Activated T-helper 2 cell treated with anti-CD3 and anti-CD28 coated beads, Interferon-gamma antibody, Interleukin-2, Interleukin-4, amounts not matched to agents 10 μg/mL and 5 μg/mL and 100 μg/mL, durations not matched to agents 14 hours and 24 hours and 36 hours (primary cell): ENCODE measurements around the gene SCLY. TPM values are rescaled to one million over a fixed set of nuclear protein-coding genes. Genes with fewer than 3 reads are reported as not detected.

Experiments
- DNase-seq: peaks from one replicate; pipeline ENCODE4 v3.0.0; 2021; ENCODE audit warnings: low spot score
- H3K27ac Mint-ChIP-seq: one replicate; pipeline ENCODE4 v1.8.0; 2021; ENCODE audit warnings: mixed read lengths
- H3K27me3 Mint-ChIP-seq: one replicate; pipeline ENCODE4 v1.8.0; 2021; ENCODE audit warnings: low read depth, mixed read lengths
- H3K36me3 Mint-ChIP-seq: one replicate; pipeline ENCODE4 v1.8.0; 2021; ENCODE audit warnings: low read depth, mixed read lengths
- H3K4me1 Mint-ChIP-seq: one replicate; pipeline ENCODE4 v1.8.0; 2021; ENCODE audit warnings: low read depth, mixed read lengths
- H3K4me3 Mint-ChIP-seq: one replicate; pipeline ENCODE4 v1.8.0; 2021; ENCODE audit warnings: low read depth, mild to moderate bottlenecking, moderate library complexity, mixed read lengths
- H3K9me3 Mint-ChIP-seq: one replicate; pipeline ENCODE4 v1.8.0; 2021; ENCODE audit warnings: mixed read lengths
- intact Hi-C: fragments of 100-400 bp; cut with micrococcal nuclease; formaldehyde crosslinking; loops from one replicate; pipeline ENCODE4 v1.15.1; 2023
- total RNA-seq: library from RNA; stranded (reverse); gene quantifications from 2 replicates; pipeline ENCODE4 v1.2.3, GENCODE V29; 2022

Gene SCLY
- total RNA-seq, 1 donor from 2014 or later = 102 TPM

- no peaks in the 10 kb centered on the region for H3K4me1 Mint-ChIP-seq
- DNase-seq = no peak
- H3K27me3 Mint-ChIP-seq = no peaks in the 10 kb centered on the region
Measured at GRCh38 chr2:238141541-238142318, 80.9 kb downstream of the SCLY start.

GRCh38 chr2:238142382-238143205 is 81.8 kb downstream of the SCLY start:
- DNase-seq = no peak
- no peaks in the 10 kb centered on the region for H3K9me3 Mint-ChIP-seq
- H3K27ac Mint-ChIP-seq = no peak overlapping the region
- no peak overlapping the region for H3K4me3 Mint-ChIP-seq
- H3K27me3 Mint-ChIP-seq = no peaks in the 10 kb centered on the region
- no peaks in the 10 kb centered on the region for H3K36me3 Mint-ChIP-seq
- intact Hi-C loops = no loop called here
- no peaks in the 10 kb centered on the region for H3K4me1 Mint-ChIP-seq

More at GRCh38 chr2:238141541-238142318, 80.9 kb downstream of the SCLY start:
- H3K36me3 Mint-ChIP-seq = no peaks in the 10 kb centered on the region
- H3K4me3 Mint-ChIP-seq = no peak overlapping the region
- no peaks in the 10 kb centered on the region for H3K9me3 Mint-ChIP-seq
- H3K27ac Mint-ChIP-seq = no peak overlapping the region
- intact Hi-C loops = no loop called here

DNA sequence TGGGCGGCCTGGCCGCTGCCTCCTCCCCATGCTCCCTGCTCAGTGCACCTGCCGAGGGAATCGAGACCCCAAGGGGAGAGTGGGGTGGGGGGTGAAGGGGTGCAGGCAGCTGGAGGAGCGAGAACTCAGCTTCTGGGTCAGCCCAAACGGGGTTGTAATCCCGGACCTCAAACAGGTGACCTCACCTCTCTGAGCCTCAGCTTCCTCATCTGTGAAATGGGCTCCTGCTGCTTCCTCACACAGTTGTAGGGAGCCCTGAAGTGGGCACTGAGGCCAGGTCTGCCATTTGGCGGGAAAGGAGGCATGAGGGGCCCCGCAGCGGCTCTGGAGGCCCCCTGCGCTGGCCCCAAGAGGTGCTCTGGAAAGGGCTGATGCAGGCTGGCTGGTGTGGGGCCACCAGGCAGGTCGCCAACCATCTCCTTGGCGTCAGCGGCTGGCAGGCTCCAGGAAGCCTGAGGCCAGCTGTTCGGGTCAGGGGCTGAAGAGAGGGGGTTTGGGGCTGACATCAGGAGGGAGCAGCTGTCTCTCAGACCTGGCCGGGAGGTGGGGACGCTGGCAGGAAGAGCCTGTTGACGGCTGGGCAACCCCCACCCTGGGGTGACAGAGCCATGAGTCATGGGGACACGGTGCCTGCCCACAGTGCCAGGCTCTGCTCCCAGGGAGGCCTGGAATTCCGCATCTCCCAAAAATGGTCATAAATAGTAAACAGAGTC is 82.6 kb downstream of the SCLY start:
- no peak overlapping the region for H3K4me3 Mint-ChIP-seq
- no peaks in the 10 kb centered on the region for H3K9me3 Mint-ChIP-seq
- H3K27me3 Mint-ChIP-seq = no peaks in the 10 kb centered on the region
- intact Hi-C loops = no loop called here
- no peak for DNase-seq
- no peaks in the 10 kb centered on the region for H3K36me3 Mint-ChIP-seq
- no peak overlapping the region for H3K27ac Mint-ChIP-seq
- H3K4me1 Mint-ChIP-seq = no peaks in the 10 kb centered on the region

- H3K4me3 Mint-ChIP-seq = no peak overlapping the region
- H3K27me3 Mint-ChIP-seq = no peaks in the 10 kb centered on the region
- H3K9me3 Mint-ChIP-seq = no peaks in the 10 kb centered on the region
- no peak for DNase-seq
- H3K36me3 Mint-ChIP-seq = no peaks in the 10 kb centered on the region
- H3K27ac Mint-ChIP-seq = no peak overlapping the region
- intact Hi-C loops = no loop called here
- no peaks in the 10 kb centered on the region for H3K4me1 Mint-ChIP-seq
Measured at GRCh38 chr2:238144262-238144661, 83.5 kb downstream of the SCLY start.

- Mint-ChIP-seq H3K4me3 (no peak overlapping the region), H3K9me3 (no peaks in the 10 kb centered on the region), H3K36me3 (no peaks in the 10 kb centered on the region), H3K27me3 (no peaks in the 10 kb centered on the region), H3K4me1 (no peaks in the 10 kb centered on the region), H3K27ac (no peak overlapping the region)
- no peak for DNase-seq
- intact Hi-C loops = no loop called here
Measured at GRCh38 chr2:238145046-238145445, 84.2 kb downstream of the SCLY start.

GRCh38 chr2:238145851-238146250 is 85.0 kb downstream of the SCLY start:
- intact Hi-C loops = no loop called here

GRCh38 chr2:238146884-238147544 is 86.2 kb downstream of the SCLY start:
- Mint-ChIP-seq H3K27ac (no peak overlapping the region), H3K36me3 (no peaks in the 10 kb centered on the region), H3K27me3 (no peaks in the 10 kb centered on the region), H3K9me3 (no peaks in the 10 kb centered on the region), H3K4me1 (no peaks in the 10 kb centered on the region), H3K4me3 (no peak overlapping the region)
- intact Hi-C loops = no loop called here
- no peak for DNase-seq

More at GRCh38 chr2:238145851-238146250, 85.0 kb downstream of the SCLY start:
- Mint-ChIP-seq H3K27ac (no peak overlapping the region), H3K9me3 (no peaks in the 10 kb centered on the region), H3K4me1 (no peaks in the 10 kb centered on the region), H3K4me3 (no peak overlapping the region), H3K27me3 (no peaks in the 10 kb centered on the region), H3K36me3 (no peaks in the 10 kb centered on the region)
- DNase-seq = no peak

GRCh38 chr2:238148981-238149380 is 88.2 kb downstream of the SCLY start:
- Mint-ChIP-seq H3K27me3 (no peaks in the 10 kb centered on the region), H3K27ac (no peak overlapping the region), H3K4me1 (no peaks in the 10 kb centered on the region), H3K4me3 (no peak overlapping the region), H3K9me3 (no peaks in the 10 kb centered on the region), H3K36me3 (no peaks in the 10 kb centered on the region)
- DNase-seq = no peak
- intact Hi-C loops = no loop called here

Other genes with a start within 250 kb of the SCLY start
- 13.1 and 14.0 TPM in 2 replicates for gene RAMP1, start 201.4 kb upstream of the SCLY start, total RNA-seq
- gene UBE2F, start 94.0 kb upstream of the SCLY start, total RNA-seq = 137 and 146 TPM in 2 replicates
- 0.07 and 0.14 TPM in 2 replicates for gene ESPNL, start 39.3 kb downstream of the SCLY start, total RNA-seq
- gene KLHL30, start 77.7 kb downstream of the SCLY start, total RNA-seq = not detected in 2 replicates
- gene ERFE, start 98.0 kb downstream of the SCLY start, total RNA-seq = 0.46 and 1.1 TPM in 2 replicates
- 67.1 and 71.3 TPM in 2 replicates for gene ILKAP, start 142.7 kb downstream of the SCLY start, total RNA-seq
- 10.2 and 10.8 TPM in 2 replicates for gene HES6, start 179.0 kb downstream of the SCLY start, total RNA-seq
- gene PER2, start 227.6 kb downstream of the SCLY start, total RNA-seq = 19.1 and 19.3 TPM in 2 replicates